ENCODE results near the gene KIF18B.

Gene KIF18B

DNA sequence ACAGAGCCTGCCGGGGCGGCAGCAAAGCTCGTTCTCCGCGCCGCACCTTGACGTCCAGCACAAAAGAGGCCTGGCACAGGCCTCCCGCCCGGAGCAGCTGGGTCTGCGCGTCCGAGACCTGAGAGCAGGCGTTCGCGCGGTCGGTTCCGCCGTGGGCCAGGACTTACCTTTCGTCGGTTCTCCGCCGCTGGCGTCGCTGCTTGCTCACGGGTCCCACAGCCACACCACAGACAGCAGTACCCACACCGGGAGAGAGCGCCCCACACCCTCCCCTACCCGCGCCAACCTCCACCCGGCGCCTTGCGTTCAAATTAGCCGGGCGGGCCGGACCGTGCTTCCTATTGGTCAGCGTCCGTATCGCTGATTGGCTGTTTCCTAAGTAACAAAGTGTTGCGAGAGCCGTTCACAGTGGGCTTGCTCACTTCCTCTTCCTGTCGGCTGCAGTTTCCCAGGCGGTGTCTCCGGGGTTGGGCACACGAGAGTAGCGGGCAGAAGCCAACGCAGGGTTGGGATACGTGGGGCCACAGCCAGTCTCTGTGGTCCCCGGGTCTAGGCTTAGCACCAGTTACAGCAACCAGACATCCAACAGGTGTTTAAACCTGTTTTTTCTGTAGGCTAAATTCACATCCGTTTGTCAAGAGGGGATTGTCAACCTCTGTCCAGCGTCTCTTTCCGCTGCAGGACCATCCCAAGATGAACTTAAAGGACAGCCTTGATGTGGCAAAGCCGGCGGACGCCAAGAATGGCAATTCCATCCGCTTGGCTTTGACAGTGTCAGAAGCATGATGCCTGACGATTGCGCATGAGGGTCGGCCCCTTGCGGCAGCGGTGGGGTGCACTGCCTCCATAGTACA lies at the start of gene KIF18B:
Gene KIF18B (minus strand): TSS at position 313 of the 854 bp plus-strand sequence. CDS start 11,429 bp downstream, outside the sequence.
- peak; percentile 90 for DNase-seq

- no peak for DNase-seq
Measured at GRCh38 chr17:44996304-44996703, 48.7 kb upstream of the KIF18B start.

GRCh38 chr17:44995436-44996001 lies 47.9 kb upstream of the KIF18B start:
- no peak for DNase-seq

- DNase-seq = no peak
Measured at GRCh38 chr17:44992242-44992939, 44.8 kb upstream of the KIF18B start.

- DNase-seq = no peak
Measured at GRCh38 chr17:44990994-44991393, 43.4 kb upstream of the KIF18B start.

- no peak for DNase-seq
Measured at GRCh38 chr17:44989552-44990138, 42.1 kb upstream of the KIF18B start.

GRCh38 chr17:44988044-44988942 lies 40.7 kb upstream of the KIF18B start:
- no peak for DNase-seq

DNA sequence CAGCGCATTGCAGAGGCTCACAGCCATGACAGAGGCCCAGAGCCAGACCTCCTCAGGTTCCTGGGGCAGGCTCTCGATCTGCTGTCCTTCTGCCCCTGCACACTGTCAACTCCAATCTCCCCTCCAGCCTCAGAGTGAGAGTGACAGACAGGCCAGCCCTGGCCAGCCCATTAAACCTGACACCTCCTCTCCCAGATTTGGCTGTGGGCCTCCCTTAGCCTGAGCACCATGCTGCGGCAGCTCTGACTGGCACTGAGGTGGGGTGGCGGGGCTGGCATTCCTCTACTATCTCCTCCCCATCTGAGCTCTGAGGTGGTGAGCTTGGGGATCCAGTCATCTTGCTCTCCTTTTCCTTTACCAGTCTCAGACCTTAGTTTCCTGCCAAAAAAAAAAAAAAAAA lies 36.0 kb upstream of the KIF18B start:
- DNase-seq = no peak

GRCh38 chr17:44982113-44982702 lies 34.6 kb upstream of the KIF18B start:
- no peak for DNase-seq

DNA sequence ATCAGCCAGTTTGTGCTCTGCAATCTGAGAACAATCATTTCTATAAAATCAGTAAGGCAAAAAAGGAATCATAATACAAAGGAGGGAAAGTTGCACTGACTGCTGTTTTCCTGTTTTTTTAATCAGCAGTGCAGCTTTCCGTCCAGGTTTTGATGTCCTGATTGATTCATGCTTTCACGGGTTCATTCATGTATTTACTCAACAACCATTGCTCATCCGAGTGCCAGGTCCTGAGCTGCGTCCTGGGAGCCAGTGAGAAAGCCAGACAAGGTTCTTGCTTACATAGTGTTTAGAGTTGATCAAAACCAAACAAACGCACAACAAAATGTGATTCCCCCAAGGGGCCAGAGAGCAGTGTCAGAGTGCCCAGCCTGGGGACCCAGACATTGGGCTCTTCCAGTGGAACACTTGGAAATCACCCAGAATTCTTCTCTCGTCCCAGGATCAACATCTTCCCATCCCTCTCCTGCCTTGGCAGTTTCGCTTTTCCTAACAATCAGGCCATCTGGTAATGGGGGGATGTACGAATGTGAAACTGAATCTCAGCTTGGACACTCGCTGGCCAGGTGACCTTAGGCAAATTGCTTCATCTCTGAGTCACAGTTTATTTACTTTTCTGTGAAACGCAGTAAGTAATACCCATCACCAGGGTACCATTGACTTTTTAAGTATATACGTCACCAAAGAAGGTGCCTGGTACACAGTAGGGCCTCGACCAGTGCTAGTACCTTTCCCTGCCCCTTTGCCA lies 33.8 kb upstream of the KIF18B start:
- no peak for DNase-seq

GRCh38 chr17:44979426-44979995 lies 31.9 kb upstream of the KIF18B start:
- DNase-seq = no peak

DNA sequence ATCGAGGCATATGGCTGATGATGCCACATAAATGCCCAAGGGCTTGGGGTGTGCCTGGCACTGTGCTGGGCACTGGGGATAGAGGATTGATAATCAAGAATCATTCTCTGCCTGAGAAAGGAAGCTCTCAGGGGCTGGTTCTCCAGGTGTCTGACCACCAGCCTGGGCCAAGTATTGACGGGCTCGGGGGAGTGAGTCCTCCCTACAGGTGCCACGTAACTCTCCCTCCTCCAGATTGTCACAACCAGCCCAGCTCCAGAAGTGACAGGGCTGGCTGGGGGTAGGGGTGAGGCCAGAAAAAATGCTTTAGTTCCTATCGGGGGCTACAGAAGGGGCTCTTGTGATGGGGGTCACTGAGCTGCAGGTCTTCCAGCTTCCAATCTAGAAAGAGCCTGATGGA lies 31.2 kb upstream of the KIF18B start:
- DNase-seq = no peak

- DNase-seq = no peak
Measured at GRCh38 chr17:44977814-44978550, 30.4 kb upstream of the KIF18B start.

GRCh38 chr17:44977065-44977464 lies 29.5 kb upstream of the KIF18B start:
- DNase-seq = no peak

- DNase-seq = no peak
Measured at GRCh38 chr17:44976206-44976605, 28.6 kb upstream of the KIF18B start.

- DNase-seq = no peak
Measured at GRCh38 chr17:44972953-44973352, 25.4 kb upstream of the KIF18B start.

DNA sequence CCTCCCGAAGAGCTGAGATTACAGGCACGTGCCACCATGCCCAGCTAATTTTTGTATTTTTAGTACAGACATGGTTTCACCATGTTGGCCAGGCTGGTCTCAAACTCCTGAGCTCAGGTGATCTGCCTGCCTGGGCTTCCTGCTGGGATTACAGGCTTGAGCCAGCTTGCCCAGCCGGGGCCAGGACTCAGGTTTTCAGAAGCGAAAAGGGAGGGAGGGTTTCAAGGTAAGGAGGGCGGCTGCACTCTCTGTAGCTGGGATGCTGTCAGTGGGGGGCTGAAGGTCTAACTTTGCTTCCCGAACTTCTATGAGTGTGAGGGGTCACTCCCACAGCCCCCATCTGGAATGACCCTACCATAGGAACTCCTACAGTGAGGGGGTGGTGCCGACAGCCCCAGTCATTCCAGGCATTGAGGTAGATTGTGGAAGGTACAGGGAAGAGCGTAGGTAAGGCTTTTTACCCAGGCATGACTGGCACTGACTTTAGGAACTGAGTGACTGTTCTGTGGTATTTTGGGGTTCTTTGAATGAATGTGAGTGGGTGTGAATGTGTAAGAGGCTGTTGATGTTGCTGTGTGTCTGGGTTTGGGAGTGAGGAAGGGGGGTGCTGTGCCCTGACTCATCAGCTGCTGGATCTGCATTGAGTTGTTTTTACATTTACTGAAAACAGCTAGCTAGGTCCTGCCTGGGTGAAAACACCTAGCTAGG lies 24.4 kb upstream of the KIF18B start:
- DNase-seq = no peak

DNA sequence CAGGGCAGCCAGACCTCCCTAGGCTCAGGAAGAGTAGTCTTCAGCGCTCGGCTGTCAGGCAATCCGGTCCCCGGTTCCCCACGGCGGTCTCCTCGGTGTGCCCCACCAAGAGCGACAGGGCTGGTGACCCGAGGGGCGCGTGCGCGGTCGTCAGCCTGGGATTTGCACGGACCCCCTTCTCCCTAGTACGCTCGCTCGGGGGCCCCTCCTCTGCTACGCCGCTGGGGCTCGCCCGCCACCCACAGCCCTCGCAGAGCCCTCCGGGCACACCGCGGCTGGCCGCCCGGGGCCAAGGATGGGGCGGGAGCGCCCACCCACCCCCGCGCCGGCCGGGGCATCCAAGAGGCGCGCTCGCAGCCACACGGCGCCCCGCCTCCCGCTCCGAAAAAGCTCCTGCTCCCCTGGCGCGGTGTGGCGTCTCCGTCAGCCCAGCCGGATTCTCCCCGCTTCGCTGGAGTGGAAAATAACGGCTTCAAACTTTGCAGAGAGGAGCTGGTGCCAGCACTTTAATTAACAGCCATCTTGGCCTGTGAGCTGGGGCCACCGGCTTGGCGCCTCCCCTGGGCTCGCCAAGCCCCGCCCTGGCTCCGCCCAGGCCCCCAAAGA lies 22.7 kb upstream of the KIF18B start:
- no peak for DNase-seq
